Dermis blood vessel endothelial cell (primary cell): ENCODE data around the gene FAM83D. TPM values are rescaled to one million over a fixed set of nuclear protein-coding genes. Genes with fewer than 3 reads are reported as not detected.
A peak's percentile ranks its signal among the peaks of the same experiment; 100 is the strongest.

Experiments
- DNase-seq: peaks from one replicate; pipeline ENCODE4 v3.0.0; 2010
- total RNA-seq: library from RNA; depleted of rRNA; stranded (reverse); fragments of >200 nt; gene quantifications from 2 replicates; pipeline ENCODE4 v1.2.3, GENCODE V29; 2014

FAM83D gene, protein sequence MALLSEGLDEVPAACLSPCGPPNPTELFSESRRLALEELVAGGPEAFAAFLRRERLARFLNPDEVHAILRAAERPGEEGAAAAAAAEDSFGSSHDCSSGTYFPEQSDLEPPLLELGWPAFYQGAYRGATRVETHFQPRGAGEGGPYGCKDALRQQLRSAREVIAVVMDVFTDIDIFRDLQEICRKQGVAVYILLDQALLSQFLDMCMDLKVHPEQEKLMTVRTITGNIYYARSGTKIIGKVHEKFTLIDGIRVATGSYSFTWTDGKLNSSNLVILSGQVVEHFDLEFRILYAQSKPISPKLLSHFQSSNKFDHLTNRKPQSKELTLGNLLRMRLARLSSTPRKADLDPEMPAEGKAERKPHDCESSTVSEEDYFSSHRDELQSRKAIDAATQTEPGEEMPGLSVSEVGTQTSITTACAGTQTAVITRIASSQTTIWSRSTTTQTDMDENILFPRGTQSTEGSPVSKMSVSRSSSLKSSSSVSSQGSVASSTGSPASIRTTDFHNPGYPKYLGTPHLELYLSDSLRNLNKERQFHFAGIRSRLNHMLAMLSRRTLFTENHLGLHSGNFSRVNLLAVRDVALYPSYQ
- total RNA-seq, result 23.5 and 67.6 TPM in 2 replicates

DNA sequence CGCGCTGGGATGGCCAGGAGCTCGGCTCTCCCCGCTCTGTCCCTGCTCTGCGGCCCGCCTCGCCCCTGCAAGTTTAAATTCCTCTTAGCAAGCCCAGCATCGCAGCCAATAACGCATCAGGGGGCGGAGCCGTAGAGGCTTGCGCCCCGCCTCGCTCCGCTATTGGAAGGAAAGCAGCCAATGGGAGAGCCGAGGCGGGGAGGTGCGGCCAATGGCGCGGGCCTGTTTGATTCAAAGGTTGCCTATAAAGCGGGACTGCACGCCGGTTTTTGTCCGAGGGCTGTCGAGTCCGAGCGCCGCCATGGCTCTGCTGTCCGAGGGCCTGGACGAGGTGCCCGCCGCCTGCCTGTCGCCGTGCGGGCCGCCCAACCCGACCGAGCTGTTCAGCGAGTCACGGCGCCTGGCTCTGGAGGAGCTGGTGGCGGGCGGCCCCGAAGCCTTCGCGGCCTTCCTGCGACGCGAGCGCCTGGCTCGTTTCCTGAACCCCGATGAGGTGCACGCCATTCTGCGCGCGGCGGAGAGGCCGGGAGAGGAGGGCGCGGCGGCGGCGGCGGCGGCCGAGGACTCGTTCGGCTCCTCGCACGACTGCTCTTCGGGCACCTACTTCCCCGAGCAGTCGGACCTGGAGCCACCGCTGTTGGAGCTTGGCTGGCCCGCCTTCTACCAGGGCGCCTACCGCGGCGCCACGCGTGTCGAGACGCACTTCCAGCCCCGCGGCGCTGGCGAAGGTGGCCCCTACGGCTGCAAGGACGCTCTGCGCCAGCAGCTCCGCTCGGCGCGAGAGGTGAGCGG lies at the start of gene FAM83D:
Gene FAM83D (plus strand): TSS at position 276 of the 792 bp plus-strand sequence. CDS start 26 bp downstream, at position 302.
- DNase-seq, result peak; percentile 99

DNA sequence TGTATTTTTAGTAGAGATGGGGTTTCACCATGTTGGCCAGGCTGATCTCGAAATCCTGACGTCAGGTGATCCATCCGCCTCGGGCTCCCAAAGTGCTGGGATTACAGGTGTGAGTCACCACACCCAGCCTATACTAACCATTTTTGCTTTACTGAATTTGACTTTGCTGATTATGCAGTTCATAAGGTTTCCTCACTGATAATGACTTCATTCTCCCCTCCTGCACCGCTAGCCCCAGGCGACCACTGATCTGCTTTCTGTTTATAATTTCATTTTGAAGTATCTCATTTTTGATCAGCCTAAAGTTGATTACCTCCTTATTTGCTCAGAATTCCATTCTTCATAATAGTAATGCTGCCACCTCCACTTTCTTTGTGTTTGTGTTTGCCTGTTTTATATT lies 48.7 kb upstream of the FAM83D start:
- no peak for DNase-seq

GRCh38 chr20:38878866-38879265 lies 47.4 kb upstream of the FAM83D start:
- peak; percentile 36 for DNase-seq

DNA sequence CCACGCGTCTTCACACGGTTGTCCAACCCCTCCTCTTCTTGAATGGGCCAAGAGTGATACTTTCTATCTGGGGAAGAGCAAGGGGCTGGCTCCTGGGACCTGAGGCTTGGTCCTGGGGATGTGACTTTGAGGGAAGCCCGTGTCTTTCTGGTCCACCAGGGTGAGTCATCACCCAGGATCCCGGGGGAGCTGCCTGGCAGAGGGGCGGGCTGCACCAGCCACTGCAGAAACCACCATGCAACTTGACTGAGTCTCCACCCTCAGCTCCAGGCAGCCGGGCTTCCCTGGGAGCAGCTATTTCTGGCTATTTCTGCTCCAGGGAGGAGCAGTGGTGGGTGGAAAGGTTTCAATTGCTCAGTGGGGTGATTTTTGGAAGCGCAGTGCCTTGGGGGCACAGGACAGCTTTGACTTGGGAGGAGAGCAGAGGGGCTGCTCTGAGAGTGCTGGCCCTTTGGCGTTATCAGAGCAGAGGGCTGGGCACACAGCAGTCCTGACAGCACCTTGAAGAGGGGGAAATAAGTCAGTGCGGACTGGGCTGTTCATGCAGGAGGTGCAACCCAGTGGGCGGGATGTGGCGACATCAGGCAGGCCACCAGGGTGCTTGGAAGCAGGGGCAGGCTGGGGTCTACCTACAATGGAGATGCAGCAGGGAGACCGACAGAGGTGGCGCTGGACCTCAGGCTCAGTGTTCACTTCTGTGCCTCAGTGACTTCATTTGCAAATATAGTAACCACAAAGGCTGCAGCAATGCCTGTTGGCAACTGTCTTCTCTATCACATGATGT lies 45.1 kb upstream of the FAM83D start:
- DNase-seq, result no peak

DNA sequence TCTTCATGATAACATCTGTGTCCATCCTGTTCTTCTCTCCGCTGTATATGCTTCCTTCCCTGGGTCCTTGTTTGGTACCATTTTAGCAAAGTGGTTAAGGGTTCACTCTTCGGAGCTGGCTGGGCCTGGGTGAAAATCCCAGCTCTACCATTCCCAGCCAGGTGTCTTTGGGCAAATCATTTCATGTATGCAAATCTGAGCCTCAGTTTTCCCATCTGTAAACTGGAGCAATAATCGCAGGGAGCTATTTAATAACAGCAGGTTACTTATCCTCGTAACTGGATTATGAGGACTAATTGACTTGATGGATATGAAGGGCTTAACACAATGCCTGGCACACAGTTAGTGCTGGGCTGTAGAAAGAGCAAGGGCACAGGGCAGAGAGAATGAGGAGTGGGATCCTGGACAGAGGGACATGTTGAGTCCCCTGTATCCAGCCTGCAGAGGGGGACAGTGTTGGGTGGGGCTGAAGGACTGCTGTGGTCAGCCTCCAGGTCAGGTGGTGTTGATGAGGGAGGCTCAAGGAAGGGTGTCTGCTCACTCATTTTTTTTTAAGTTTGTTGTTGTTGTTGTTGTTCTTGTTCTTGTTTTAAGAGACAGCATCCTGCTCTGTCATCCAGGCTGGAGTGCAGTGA lies 44.3 kb upstream of the FAM83D start:
- no peak for DNase-seq

DNA sequence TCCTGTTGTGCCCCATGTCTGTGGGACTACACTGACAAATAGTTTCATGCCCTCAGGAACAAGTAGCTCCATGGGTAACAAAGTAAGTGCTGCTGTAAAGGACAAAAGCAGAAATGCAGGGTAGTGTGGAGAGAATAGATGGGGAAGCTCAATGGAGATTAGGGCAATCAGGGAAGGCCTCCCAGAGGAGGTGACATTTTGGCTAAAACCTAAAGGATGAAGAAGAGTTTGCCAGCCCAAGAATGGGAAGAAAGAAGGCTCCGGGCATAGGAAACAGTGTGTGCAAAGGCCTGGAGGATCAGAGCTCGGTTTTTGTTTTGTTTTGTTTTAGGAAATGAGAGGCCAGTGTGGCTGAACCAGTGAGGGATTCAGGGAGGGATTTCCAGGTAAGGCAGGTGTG lies 43.6 kb upstream of the FAM83D start:
- DNase-seq, result no peak

DNA sequence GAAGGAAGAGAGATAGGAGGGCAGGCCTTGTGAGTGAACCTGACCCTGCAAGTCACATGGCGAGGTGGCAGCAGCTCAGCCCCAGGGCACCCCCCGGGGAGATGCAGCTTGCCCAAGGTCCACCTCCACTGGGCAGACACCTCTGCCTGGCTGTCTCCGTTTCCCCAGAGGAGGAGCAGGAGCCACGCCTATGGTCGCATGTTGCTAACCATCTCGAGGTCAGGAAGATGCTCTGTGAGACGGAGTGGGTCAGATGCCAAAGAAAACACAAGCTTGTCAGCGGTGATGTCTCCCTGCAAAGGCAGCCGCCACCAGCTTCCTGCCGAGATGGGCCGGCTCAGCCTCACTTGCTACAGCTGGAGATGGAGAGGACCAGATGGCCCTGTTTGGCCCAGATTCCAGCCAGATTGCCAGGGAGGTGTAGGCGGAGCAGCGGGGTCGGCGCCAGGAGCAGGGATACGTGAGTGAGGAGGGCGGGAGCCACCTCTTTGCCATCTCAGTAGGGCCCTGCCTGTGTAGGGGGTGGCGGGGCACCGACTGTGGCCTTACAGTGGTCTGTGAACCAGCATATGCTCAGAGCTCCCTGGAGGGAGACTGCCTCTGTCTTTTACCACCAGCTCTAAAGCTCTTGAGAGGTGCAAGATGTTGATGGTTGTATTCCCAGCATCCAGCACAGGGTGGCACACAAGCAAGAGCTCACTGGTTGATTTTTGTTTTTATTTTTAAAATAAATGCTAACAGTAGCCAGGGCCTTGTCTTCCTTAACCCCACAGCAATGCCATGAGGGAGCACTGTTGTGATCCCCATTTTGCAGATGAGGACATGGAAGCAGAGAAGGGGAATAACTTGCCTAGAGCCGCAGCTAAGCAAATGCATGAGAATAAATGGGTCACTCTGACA lies 42.9 kb upstream of the FAM83D start:
- peak; percentile 51 for DNase-seq

DNA sequence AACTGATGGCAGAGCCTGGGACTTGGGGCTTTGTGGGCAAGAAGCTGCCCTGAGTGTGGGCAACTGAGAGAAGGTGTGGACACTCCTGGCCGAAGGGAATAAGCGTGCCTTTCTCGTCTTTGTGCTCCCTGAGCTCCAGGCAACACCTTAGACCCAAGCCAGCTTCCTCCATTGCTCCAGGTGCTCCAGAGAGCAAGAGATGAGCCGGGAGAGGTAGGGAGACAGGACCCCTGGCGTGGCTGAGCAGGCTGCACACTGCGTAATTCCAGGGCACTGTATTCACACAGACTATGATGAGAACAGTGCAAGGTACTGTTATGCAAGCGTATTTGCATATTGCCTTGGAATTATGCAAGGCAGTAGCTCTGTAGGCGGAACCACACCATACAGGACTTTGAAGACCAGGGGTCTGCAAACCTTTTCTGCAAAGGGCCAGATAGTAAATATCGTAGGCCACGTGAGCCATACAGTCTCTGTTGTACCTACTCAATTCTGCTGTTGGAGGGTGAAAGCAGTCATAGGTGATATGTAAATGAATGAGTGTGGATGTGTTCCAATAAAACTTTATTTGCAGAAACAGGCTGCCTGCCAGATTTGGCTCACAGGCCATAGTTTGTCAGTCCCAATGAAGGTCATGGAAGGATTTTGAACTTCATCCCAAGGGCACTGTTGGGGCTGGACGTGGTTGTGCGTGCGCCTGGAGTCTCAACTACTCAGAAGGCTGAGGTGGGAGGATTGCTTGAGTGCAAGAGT lies 42.1 kb upstream of the FAM83D start:
- DNase-seq, result no peak

DNA sequence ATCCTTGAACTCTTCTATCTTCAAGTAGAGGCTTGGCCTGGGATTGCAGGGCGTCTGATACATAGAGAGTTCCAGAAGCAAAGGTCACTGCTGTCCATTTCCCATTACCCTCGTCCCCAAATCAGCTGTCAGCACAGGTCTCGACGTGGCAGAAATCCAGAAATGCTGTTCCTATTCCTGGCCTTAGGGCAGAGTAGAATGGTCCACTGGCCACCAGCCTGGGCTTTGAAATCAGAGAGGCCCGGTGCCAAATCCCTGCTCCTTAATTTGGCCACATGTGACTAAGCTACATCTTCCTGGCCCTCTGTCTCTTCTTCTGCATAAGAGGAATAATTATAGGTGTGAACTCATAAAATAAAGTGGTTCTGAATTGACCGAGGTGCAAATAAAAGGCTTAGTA lies 40.9 kb upstream of the FAM83D start:
- DNase-seq, result no peak

GRCh38 chr20:38888059-38888831 lies 38.0 kb upstream of the FAM83D start:
- DNase-seq, result no peak

- DNase-seq, result no peak
Measured at GRCh38 chr20:38889050-38889449, 37.2 kb upstream of the FAM83D start.

GRCh38 chr20:38889792-38890496 lies 36.3 kb upstream of the FAM83D start:
- no peak for DNase-seq

GRCh38 chr20:38890497-38890818 lies 35.8 kb upstream of the FAM83D start:
- DNase-seq, result no peak

DNA sequence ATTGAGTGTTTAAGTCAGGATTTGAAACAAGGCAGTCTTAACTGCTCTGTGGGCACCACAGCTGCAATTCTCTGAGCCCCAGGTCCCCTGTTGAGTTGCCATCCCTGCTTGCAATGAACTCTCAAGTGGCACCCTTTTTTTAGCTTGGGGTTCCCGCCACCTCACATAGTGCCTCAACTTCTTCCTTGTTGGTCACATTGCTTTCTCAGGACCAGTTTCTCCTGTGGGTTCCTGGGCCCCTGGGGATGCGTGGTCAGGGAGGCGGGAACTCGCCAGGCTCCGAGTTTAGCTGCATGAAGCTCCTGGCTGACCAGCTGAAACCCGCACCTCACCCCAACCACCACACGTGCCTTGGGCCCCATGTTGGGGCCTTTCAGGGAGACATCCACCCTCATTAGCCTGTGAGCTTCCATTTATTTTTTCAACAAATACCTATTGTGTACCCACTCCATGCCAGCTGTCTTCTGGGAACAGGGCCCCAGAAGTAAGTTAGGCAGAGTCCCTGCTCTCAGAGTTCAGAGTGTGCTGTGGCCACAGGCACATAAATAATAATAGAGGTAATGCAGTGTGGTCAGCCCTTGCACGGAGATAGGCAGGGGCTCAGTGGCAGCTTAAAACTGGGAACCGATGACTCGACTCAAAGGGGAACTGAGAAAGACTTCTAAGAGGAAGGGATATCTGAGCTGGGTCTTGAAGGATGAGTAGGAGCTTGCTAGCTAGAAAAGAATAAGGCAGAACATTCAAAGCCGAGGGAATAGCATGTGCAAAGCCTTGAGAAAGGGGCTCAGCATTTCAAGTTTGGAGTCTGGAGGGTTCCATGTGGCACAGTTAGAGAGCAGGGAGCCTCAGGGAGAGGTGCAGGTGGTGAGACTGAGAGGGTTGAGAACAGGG lies 33.9 kb upstream of the FAM83D start:
- DNase-seq, result no peak

DNA sequence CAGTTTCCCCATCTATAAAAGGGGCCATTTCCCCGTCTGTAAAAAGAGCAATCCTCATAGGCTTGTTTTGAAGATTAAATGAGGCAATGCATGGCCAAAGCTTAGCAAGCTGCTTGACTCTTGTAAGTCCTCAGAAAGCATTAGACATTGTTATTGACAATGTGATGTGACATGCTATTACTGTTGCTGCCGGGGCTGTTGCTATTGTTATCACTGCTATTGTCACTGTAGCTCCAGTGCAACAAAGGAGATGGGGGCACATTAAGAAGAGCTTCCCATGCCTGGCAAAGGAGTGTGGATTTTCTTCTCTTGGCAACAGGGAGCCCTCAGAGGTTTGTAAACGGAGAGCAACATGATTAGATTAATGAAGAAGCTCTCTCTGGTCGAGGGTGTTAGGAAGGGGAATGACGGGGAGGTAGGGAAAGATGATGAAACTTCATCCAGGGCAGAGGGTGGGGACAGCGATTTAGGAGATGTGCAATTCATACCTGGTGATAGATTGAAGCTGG lies 33.1 kb upstream of the FAM83D start:
- peak; percentile 41 for DNase-seq

DNA sequence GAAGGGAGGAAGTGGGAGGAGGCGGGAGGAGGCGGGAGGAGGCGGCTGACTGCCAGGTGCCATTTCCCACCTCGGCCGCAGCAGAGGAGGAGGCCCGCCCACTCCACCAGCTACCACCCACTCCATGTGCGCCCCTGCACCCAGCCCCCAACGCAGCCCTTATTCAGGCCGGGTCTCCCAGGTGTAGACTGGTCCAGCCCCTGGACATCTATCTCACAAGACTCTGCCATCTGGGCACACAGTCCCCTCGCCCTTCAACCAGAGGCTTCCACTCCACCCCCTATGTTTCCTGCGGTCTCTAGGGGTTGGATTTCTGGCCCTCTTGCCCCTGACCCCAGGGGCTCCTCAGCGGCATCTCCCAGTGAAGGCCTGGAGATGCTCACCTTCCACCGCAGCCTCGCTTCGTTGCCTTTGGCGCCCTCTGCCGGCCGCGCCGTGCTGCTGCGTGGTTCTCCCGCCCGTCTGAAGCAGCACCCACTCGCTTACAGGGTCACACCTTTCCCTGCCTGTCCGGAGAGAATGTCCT lies 32.6 kb upstream of the FAM83D start:
- DNase-seq, result peak; percentile 76

DNA sequence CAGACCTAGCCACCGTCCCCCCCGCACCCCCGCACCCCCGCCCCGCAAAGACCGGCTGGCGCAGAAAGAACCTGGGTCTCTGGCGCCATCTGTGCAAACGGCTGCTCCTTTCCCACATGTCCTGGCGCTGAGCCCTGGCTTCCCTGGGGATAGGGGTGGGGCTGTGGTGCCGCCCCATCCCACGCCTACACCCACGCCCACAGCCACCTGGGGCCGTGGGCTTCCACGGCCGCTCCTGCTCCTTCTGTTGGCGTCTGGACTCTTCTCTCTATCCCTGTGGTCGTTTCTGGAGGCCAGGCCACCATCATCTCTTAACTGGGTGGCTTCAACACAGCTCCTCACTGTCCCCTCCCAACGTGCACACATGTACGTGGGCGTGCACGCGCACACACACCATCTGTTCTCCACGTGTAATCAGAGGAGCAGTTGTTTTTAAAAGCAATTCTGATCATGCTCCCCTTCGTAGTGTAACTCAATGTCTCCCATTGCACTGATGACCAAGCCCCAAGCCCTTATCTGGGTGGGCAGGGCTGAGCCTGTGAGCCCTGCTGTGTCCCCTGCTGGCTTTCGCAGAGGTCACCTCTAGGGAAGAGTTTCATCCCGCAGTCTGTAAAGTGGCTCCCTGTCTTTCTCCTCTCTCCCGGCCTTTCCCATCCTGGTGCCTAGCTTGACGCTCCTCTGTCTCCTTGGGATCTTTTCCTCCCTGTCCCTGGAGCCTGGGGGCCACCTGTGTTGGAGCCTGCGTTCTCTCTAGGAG lies 31.9 kb upstream of the FAM83D start:
- no peak for DNase-seq
